T-helper 1 cell treated with Interleukin-12 subunit alpha and Interleukin-12 subunit beta and Interleukin-4 antibody, amounts not matched to agents 30 μg/mL and 1 μg/mL, for 36 hours (primary cell): ENCODE results near the gene MED1.

Experiments
- H3K27ac Mint-ChIP-seq: one replicate; pipeline ENCODE4 v1.8.0; 2021; ENCODE audit warnings: mild to moderate bottlenecking, mixed read lengths
- H3K27me3 Mint-ChIP-seq: one replicate; pipeline ENCODE4 v1.8.0; 2021; ENCODE audit warnings: low read depth, mixed read lengths
- H3K36me3 Mint-ChIP-seq: one replicate; pipeline ENCODE4 v1.8.0; 2021; ENCODE audit warnings: low read depth, mixed read lengths
- H3K4me1 Mint-ChIP-seq: one replicate; pipeline ENCODE4 v1.8.0; 2021; ENCODE audit warnings: low read depth, mixed read lengths
- H3K4me3 Mint-ChIP-seq: one replicate; pipeline ENCODE4 v1.8.0; 2021; ENCODE audit warnings: mild to moderate bottlenecking, moderate library complexity, mixed read lengths
- H3K9me3 Mint-ChIP-seq: one replicate; pipeline ENCODE4 v1.8.0; 2021; ENCODE audit warnings: mixed read lengths

MED1 gene

DNA sequence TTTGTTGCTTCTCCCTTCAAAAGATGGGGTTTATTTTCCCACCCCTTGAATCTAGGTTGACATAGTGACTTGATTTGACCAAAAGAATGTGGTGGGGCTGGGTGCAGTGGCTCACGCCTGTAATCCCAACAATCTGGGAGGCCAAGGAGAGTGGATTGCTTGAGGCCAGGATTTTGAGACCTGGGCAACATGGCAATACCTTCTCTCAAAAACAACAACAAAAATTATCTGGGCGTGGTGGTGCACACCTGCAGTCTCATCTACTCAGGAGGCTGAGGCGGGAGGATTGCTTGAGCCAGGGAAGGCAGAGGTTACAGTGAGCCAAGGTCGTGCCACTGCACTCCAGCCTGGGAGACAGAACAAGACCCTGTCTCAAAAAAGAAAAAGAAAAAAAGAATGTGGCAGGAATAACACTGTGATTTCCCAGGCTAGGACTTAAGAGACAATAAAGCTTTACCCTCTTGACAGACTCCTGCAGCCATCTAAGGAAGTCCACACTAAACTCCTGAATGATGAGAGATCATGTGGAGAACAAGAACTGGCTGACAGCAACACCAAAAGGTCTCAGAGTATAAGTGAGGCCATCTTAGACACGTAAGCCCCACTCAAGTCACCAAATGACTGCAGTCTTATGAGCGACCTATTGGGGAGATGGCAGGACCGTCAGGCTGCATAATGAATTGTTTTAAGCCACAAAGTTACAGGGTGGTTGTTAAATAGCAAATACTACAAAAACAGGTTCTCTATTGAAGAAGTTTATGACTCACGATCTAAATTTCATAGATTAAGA, 86.6 kb downstream of the MED1 start:
- Mint-ChIP-seq H3K4me3 (no peak overlapping the region), H3K27ac (no peak overlapping the region), H3K27me3 (no peaks in the 10 kb centered on the region), H3K36me3 (no peaks in the 10 kb centered on the region), H3K9me3 (no peaks in the 10 kb centered on the region), H3K4me1 (no peaks in the 10 kb centered on the region)

GRCh38 chr17:39361064-39361463, 90.0 kb downstream of the MED1 start:
- Mint-ChIP-seq H3K36me3 (no peaks in the 10 kb centered on the region), H3K27ac (no peak overlapping the region), H3K4me1 (no peaks in the 10 kb centered on the region), H3K4me3 (no peak overlapping the region), H3K9me3 (no peaks in the 10 kb centered on the region), H3K27me3 (no peaks in the 10 kb centered on the region)

- Mint-ChIP-seq H3K9me3 (no peaks in the 10 kb centered on the region), H3K4me3 (no peak overlapping the region), H3K27ac (no peak overlapping the region), H3K27me3 (no peaks in the 10 kb centered on the region), H3K36me3 (no peaks in the 10 kb centered on the region), H3K4me1 (no peaks in the 10 kb centered on the region)
Measured at GRCh38 chr17:39360537-39360936, 90.5 kb downstream of the MED1 start.

DNA sequence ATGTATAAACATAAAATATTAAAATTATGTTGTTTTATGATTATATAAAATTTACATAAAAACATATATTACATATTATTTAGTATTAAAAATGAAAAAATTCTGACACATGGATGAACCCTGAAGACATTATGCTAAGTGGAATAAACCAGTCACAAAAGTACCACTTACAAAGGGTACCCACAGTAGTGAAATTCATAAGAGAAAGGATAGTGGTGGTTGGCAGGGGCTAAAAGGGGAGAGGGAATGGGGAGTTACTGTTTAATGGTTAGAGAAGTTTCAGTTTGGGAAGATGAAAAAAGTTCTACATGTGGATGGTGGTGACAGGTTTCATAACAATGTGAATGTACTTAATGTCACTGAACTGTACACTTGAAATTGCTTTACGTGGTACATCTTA, 91.1 kb downstream of the MED1 start:
- no peaks in the 10 kb centered on the region for H3K27me3 Mint-ChIP-seq
- no peaks in the 10 kb centered on the region for H3K9me3 Mint-ChIP-seq
- H3K36me3 Mint-ChIP-seq, result no peaks in the 10 kb centered on the region
- no peak overlapping the region for H3K4me3 Mint-ChIP-seq
- H3K4me1 Mint-ChIP-seq, result no peaks in the 10 kb centered on the region
- no peak overlapping the region for H3K27ac Mint-ChIP-seq

GRCh38 chr17:39357986-39358385, 93.1 kb downstream of the MED1 start:
- H3K9me3 Mint-ChIP-seq, result no peaks in the 10 kb centered on the region
- H3K27ac Mint-ChIP-seq, result no peak overlapping the region
- no peak overlapping the region for H3K4me3 Mint-ChIP-seq
- no peaks in the 10 kb centered on the region for H3K27me3 Mint-ChIP-seq
- no peaks in the 10 kb centered on the region for H3K4me1 Mint-ChIP-seq
- no peaks in the 10 kb centered on the region for H3K36me3 Mint-ChIP-seq

- H3K4me1 Mint-ChIP-seq, result no peaks in the 10 kb centered on the region
- no peak overlapping the region for H3K4me3 Mint-ChIP-seq
- no peaks in the 10 kb centered on the region for H3K27me3 Mint-ChIP-seq
- no peak overlapping the region for H3K27ac Mint-ChIP-seq
- H3K9me3 Mint-ChIP-seq, result no peaks in the 10 kb centered on the region
- H3K36me3 Mint-ChIP-seq, result no peaks in the 10 kb centered on the region
Measured at GRCh38 chr17:39357488-39357887, 93.6 kb downstream of the MED1 start.
